GM21515 (cell line): ENCODE data around the gene PZP.

ENCODE experiments used
- ATAC-seq: cut with Tn5 transposase; IDR thresholded peaks from one replicate; pipeline ENCODE4 v1.9.1; 2021; ENCODE audit not compliant: unreplicated experiment

The PZP gene

DNA sequence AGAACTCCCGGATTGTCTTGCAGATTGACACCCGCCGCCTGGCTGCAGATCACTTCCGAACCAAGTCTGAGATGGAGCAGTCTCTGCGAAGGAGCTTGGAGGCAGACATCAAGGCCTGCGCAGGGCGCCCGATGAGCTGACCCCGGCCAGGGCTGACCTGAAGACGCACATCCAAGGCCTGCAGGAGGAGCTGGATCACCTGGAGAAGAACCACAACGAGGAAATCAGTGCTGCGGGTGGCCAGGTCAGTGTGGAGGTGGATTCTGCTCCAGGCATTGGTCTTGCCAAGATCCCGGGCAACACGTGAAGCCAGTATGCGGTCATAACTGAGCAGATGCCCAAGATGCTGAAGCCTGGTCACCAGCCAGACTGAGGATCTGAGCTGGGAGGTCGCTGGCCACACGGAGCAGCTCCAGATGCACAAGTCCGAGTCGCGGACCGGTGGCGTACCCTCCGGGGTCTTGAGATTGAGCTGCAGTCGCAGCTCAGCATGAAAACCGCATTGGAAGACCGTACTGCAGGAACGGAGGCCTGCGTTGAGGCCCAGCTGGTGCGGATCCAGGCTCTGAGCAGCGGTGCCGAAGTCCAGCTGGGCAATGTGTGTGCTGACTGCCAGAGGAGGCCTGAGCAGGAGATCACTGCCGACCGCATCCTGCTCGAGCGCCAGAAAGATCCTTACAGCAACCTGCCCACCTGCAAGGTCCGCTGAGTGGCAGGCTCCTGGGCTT is 80.1 kb downstream of the PZP start:
- ATAC-seq, result no peak

DNA sequence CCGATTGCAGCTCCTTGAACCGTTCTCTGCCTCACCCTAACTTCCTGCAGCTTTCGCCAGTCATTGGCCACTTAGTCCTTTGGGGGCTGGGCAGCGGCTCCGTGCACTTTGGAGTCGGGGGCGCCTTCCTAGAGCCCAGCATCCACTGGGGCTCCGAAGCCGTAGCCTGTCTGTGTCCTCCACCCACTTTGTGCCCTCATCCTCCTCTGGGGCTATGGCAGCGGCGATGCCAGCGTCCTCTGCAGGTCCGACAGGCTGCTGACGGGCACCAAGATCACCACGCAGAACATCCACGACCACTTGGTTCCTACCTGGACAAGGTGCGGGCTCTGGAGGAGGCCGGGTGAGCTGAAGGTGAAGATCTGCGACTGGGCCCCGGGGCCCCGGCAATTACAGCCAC is 80.7 kb downstream of the PZP start:
- no peak for ATAC-seq

- no peak for ATAC-seq
Measured at GRCh38 chr12:9124383-9125031, 83.7 kb downstream of the PZP start.

DNA sequence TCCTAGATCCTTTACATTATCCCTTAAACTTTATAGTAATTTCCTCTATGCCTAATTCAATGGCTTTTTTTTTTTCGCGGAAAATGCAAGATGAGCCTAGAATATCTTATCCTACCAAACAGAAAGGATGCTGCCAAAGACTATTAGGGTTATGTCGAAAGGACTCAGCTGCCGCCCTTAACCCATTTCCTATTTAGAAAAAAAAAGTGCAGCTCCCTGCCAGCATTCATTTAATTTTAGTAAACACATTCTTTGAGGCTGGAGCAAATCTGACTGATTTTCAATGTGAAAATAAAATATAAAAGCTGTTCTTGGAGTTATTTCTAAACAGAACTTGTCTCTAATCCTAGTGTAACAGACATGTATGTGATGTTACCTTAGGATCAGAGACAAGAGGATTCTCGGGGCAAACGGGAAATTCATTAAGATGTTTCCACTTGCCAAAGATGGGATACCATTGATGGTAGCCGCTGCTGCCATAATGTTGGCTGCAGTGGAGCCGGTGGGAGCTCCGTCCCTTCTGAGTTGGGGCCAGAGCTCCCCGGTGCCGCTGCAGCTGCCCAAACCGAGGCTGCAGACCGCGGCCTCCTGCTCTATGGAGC is 84.3 kb downstream of the PZP start:
- ATAC-seq, result no peak

GRCh38 chr12:9122091-9122609 is 86.0 kb downstream of the PZP start:
- ATAC-seq, result no peak

- ATAC-seq, result no peak
Measured at GRCh38 chr12:9120487-9121184, 87.6 kb downstream of the PZP start.

DNA sequence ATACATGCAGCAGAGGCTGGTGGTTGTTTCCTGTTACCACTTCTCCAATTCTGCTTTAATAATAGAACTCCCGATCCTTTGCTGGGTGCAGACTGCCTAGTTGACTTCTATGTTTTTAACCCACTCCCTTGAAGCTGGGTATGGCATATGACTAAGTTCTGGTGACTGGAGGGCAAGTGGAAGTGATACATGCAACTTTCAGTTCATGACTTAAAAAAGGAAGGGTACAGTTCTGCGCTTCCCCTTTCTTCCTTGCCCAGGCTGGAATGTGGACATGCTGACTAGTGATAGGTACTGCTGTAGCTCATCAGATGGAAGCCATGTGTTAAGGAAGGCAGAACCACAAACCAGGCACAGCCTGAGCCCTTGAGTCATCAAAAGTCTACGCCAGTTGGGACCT is 90.0 kb downstream of the PZP start:
- ATAC-seq, result no peak

DNA sequence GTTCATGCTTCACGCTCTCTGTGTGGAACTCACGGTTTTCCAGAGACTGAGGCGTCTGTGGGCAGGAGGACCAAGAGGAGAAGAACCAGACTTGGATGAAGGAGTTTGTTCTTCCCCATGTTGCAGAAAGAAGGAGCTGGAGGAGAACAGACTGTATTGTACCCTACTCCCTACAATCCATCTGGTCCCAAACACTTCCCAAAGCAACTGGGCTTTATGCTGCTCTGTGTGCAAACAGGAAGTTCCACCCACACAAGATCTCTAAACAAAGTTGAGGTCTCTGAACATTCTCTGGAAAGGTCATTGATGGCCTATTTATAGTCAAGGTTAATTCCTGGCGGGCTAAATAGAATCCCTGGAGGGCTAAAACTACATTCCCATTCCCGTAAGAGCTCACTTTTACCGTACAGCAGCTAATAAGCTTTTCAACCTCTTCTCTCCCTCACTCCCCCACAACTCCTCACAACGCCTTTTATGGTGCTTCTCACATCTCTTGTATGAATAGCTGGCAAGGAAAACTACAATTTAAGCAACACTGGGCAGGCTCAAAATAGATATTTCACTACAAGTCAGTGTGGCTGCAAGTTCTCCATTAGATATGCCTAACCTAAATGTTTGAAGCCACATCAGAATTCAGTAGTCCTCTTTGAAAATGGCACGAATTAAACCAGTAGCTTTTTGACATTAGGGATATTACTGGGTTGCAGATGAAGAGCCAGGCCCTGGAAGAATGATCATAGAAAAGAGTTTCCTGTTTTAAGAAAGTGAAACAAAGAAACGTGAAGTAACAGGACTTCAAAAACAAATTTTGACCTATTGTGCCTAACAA is 92.2 kb downstream of the PZP start, which contains the start of gene A2M:
Gene A2M, minus strand, starts transcription at position 189 of the 829 bp plus-strand sequence. Its CDS starts 70 bp downstream, at position 119.
- ATAC-seq, result no peak

- ATAC-seq, result no peak
Measured at GRCh38 chr12:9114946-9115345, 93.2 kb downstream of the PZP start.

GRCh38 chr12:9113987-9114309 is 94.2 kb downstream of the PZP start:
- no peak for ATAC-seq

DNA sequence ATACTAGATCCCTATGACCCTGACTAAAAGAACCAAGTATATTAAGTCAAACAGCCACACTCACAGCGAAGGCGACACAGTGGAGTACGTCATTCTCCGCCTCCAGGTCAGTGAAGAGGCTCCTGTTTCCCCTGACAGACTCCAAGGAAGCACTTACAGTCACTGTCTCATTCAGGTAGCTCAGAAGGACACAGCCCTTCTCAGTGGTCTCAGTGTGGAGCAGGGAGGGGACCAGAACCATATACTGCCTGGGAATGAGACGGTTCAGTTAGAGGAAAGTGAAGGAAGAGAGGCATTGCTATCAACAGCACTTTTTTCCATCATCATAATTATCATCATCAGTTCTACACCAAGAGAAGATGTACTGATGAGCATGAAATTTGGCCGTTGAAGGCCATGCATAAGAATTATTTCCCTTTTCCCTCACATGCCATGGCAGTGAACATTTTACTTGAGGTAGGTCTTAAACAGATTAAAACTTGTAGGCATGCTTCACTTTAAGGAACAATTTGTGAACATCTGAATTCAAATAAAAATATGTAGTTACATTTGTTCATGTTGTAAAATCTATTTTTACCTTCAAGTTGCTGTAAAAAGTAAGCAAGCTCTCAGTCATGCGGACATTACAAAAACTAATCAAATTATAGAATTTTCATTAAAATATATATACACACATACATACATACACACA is 94.8 kb downstream of the PZP start:
- ATAC-seq, result no peak

GRCh38 chr12:9112076-9112853 is 95.9 kb downstream of the PZP start:
- ATAC-seq, result no peak

DNA sequence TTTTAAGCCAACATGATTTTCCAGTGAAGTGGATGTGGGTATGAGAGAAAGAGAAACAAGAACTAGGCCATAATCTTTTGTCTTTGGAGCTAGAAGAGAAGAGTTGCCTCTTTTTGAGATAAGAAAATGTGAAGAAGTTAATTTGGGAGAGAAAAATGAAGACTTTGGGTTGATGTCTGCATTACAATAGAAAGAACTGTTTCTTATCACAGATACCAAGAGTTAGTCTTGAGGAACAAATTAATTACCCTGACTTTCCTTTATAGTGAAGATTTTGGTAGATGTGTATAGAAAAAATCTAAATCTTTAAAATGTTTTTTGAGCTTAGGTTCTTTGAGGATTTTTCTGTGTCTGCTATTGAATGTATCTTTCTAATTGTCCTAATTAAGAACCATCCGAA is 96.7 kb downstream of the PZP start:
- ATAC-seq, result no peak

- ATAC-seq, result no peak
Measured at GRCh38 chr12:9109737-9110491, 98.3 kb downstream of the PZP start.

DNA sequence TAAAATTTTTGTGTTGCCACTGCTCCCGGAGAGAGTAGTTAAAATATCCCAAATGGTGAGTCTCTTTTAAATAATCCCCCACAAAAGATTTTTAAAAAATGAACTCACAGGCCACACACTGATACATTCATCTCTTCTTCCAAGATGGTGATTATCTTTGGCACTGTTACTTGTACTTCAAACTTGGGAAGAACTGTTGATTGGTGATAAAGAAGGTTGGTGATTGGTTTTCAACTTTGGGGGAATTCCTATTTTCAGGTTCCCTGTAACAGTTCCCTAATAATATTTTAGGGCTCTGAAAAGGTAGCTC is 99.0 kb downstream of the PZP start:
- no peak for ATAC-seq

- no peak for ATAC-seq
Measured at GRCh38 chr12:9108504-9109212, 99.5 kb downstream of the PZP start.

- ATAC-seq, result no peak
Measured at GRCh38 chr12:9107542-9107873, 100.7 kb downstream of the PZP start.
